Vagina (tissue), 2 donors: ENCODE results near the gene CYB5R3. TPM values are rescaled to one million over a fixed set of nuclear protein-coding genes. Genes with fewer than 3 reads are reported as not detected.
"Not testable (repeated sequence)": the region's sequence is repeated elsewhere in the genome, so short reads cannot be mapped to it uniquely, and the experiment has no call there.

Source experiments
- DNase-seq, 2 donors: peaks; one replicate each; pipeline ENCODE4 v3.0.0-alpha.2; 2017; ENCODE audit errors: extremely low spot score in 2 of 2
- H3K27ac ChIP-seq: fragments of 200-600 bp; sonication (generic); one replicate; pipeline ENCODE4 v1.5.1; 2019
- H3K27me3 ChIP-seq: fragments of 200-600 bp; sonication (generic); one replicate; pipeline ENCODE4 v1.5.1; 2019
- H3K36me3 ChIP-seq, 2 donors: fragments of 200-600 bp; sonication (generic); one replicate each; pipeline ENCODE4 v1.5.1; 2017 to 2019
- H3K4me1 ChIP-seq: fragments of 200-600 bp; sonication (generic); one replicate; pipeline ENCODE4 v1.5.1; 2019
- H3K4me3 ChIP-seq, 2 donors: fragments of 200-600 bp; sonication (generic); 1 replicate in 1 of 2; 2 replicates in 1 of 2; pipeline ENCODE4 v1.5.1; 2016 to 2019
- H3K9me3 ChIP-seq: fragments of 200-600 bp; sonication (generic); one replicate; pipeline ENCODE4 v1.5.1; 2019
- CTCF ChIP-seq, 3 experiments: fragments of 450-650 bp in 2 of 3; fragments of 200-600 bp in 1 of 3; sonication (generic) in 1 of 3; IDR thresholded peaks; one replicate each; pipeline ENCODE4 v1.5.1; 2017 to 2019; ENCODE audit warnings: antibody characterized with exemption in 3 of 3, mild to moderate bottlenecking in 2 of 3, moderate library complexity in 2 of 3
- POLR2A ChIP-seq, 2 donors: fragments of 450-650 bp; IDR thresholded peaks; one replicate each; pipeline ENCODE4 v1.6.1; 2017; ENCODE audit warnings: antibody characterized with exemption in 2 of 2, mild to moderate bottlenecking in 2 of 2, moderate library complexity in 2 of 2
- POLR2AphosphoS5 ChIP-seq, 2 donors: sonication (generic); formaldehyde crosslinking; IDR thresholded peaks; one replicate each; pipeline ENCODE4 v1.9.0; 2017; ENCODE audit warnings: antibody characterized with exemption in 2 of 2, mild to moderate bottlenecking in 2 of 2, low read depth in 1 of 2; ENCODE audit not compliant: insufficient read depth in 1 of 2
- intact Hi-C: fragments of 100-400 bp; cut with DNase I; formaldehyde crosslinking; loops from one replicate; pipeline ENCODE4 v1.15.1; 2023
- total RNA-seq: library from RNA; depleted of rRNA; stranded (reverse); fragments of >200 nt; gene quantifications from one replicate; pipeline ENCODE4 v1.2.3, GENCODE V29; 2016

CYB5R3 gene
- total RNA-seq, 1 donor from 2014 or later, result 174 TPM

GRCh38 chr22:42617155-42617983 is 31.8 kb downstream of the CYB5R3 start:
- Histone ChIP-seq H3K9me3 (no peaks in the 10 kb centered on the region), H3K27me3 (no peaks in the 10 kb centered on the region), H3K36me3 (peaks cover 0 to 12% of the 10 kb centered on the region in 2 donors), H3K27ac (peak overlapping the region; percentile 94), H3K4me3 (no peak overlapping the region), H3K4me1 (peaks cover 77% of the 10 kb centered on the region)
- DNase-seq, result no peak
- TF ChIP-seq POLR2A (IDR thresholded peaks at IDR 0.05) (no peak), POLR2AphosphoS5 (IDR thresholded peaks at IDR 0.05; ENCODE audit: insufficient read depth in 1 of 2, low read depth in 1 of 2) (peak in 1 of 2 donors; percentile 26), CTCF (IDR thresholded peaks at IDR 0.05) (no peak)
- intact Hi-C loops, result no loop called here

- Histone ChIP-seq H3K4me1 (peaks cover 77% of the 10 kb centered on the region), H3K27ac (peak overlapping the region; percentile 94), H3K36me3 (peaks cover 0 to 12% of the 10 kb centered on the region in 2 donors), H3K4me3 (peak overlapping the region; percentile 56 to 71)
- DNase-seq, H3K9me3 ChIP-seq, intact Hi-C loops, H3K27me3 ChIP-seq: not testable (repeated sequence)
Measured at GRCh38 chr22:42615860-42616175, 33.4 kb downstream of the CYB5R3 start.

GRCh38 chr22:42615092-42615859 is 33.9 kb downstream of the CYB5R3 start:
- peak overlapping the region; percentile 56 to 71 for H3K4me3 ChIP-seq
- H3K4me1 ChIP-seq, result peaks cover 77% of the 10 kb centered on the region
- H3K9me3 ChIP-seq, result no peaks in the 10 kb centered on the region
- no peaks in the 10 kb centered on the region for H3K27me3 ChIP-seq
- peaks cover 0 to 12% of the 10 kb centered on the region in 2 donors for H3K36me3 ChIP-seq
- intact Hi-C loops, result no loop called here
- DNase-seq, result no peak
- H3K27ac ChIP-seq, result peak overlapping the region; percentile 94
- TF ChIP-seq POLR2AphosphoS5 (IDR thresholded peaks at IDR 0.05; ENCODE audit: insufficient read depth in 1 of 2, low read depth in 1 of 2), result peak; percentile 87 to 89
- TF ChIP-seq CTCF (IDR thresholded peaks at IDR 0.05), result no peak
- TF ChIP-seq POLR2A (IDR thresholded peaks at IDR 0.05), result peak in 1 of 2 donors; percentile 75

GRCh38 chr22:42614312-42615091 is 34.7 kb downstream of the CYB5R3 start, which contains the start of gene POLDIP3:
Gene POLDIP3, minus strand, starts transcription at chr22:42614883. Its CDS starts 26 bp downstream, at chr22:42614857.
- peak within 1 kb of the TSS; percentile 56 to 71 for H3K4me3 ChIP-seq
- H3K27ac ChIP-seq, result peak within 1 kb of the TSS; percentile 94
- intact Hi-C loops, result no loop called here
- no peaks in the 10 kb centered on the region for H3K9me3 ChIP-seq
- no peaks in the 10 kb centered on the region for H3K27me3 ChIP-seq
- H3K36me3 ChIP-seq, result peaks cover 0 to 8% of the 10 kb centered on the region in 2 donors
- DNase-seq, result peak in 1 of 2 donors; percentile 99
- TF ChIP-seq POLR2AphosphoS5 (IDR thresholded peaks at IDR 0.05; ENCODE audit: insufficient read depth in 1 of 2, low read depth in 1 of 2), result peak; percentile 95 to 99
- no peak for TF ChIP-seq CTCF (IDR thresholded peaks at IDR 0.05)
- TF ChIP-seq POLR2A (IDR thresholded peaks at IDR 0.05), result peak in 1 of 2 donors; percentile 75
- peaks cover 77% of the 10 kb centered on the region for H3K4me1 ChIP-seq

- peak overlapping the region; percentile 94 for H3K27ac ChIP-seq
- peaks cover 80% of the 10 kb centered on the region for H3K4me1 ChIP-seq
- H3K27me3 ChIP-seq, result no peaks in the 10 kb centered on the region
- DNase-seq, result no peak
- intact Hi-C loops, result no loop called here
- no peak for TF ChIP-seq CTCF (IDR thresholded peaks at IDR 0.05)
- peaks cover 0 to 2% of the 10 kb centered on the region in 2 donors for H3K36me3 ChIP-seq
- peak overlapping the region; percentile 56 to 71 for H3K4me3 ChIP-seq
- H3K9me3 ChIP-seq, result no peaks in the 10 kb centered on the region
Measured at GRCh38 chr22:42613872-42614301, 35.3 kb downstream of the CYB5R3 start.
